ENCODE results near the gene MOSPD2. TPM values are rescaled to one million over a fixed set of nuclear protein-coding genes. Genes with fewer than 3 reads are reported as not detected.

Gene MOSPD2
- total RNA-seq, 2 experiments from 2014 or later: 6.4 to 6.8 TPM

- ChIA-PET CTCF (no interaction called here), POLR2A (no interaction called here)
- Mint-ChIP-seq H3K36me3 (ENCODE audit: low read depth) (no peaks in the 10 kb centered on the region), H3K4me3 (no peak overlapping the region), H3K4me1 (ENCODE audit: low read depth) (no peaks in the 10 kb centered on the region), H3K27ac (no peak overlapping the region), H3K9me3 (no peaks in the 10 kb centered on the region), H3K27me3 (peaks cover 5% of the 10 kb centered on the region)
- intact Hi-C loops (cut with DNase I, micrococcal nuclease): no loop called here
- no peak for TF ChIP-seq CTCF (IDR thresholded peaks at IDR 0.05)
- no peaks in the 10 kb centered on the region for H3K9me3 ChIP-seq (ENCODE audit: control insufficient read depth in 1 of 2, insufficient read depth in 1 of 2, low read length in 2 of 2)
- no peak for DNase-seq
- no peaks in the 10 kb centered on the region for H3K36me3 ChIP-seq (ENCODE audit: insufficient read depth, low read length)
- no peak overlapping the region for H3K27ac ChIP-seq (ENCODE audit: low read depth in 1 of 2, low read length in 2 of 2)
- H3K4me3 ChIP-seq (ENCODE audit: low read length): no peak overlapping the region
- ATAC-seq (ENCODE audit: poor library complexity): no peak
- no peaks in the 10 kb centered on the region for H3K4me1 ChIP-seq (ENCODE audit: insufficient read depth, low read length)
- no peaks in the 10 kb centered on the region for H3K27me3 ChIP-seq (ENCODE audit: control insufficient read depth in 1 of 2, insufficient read depth in 2 of 2, low read length in 2 of 2)
Measured at GRCh38 chrX:14943962-14944361, 70.7 kb downstream of the MOSPD2 start.

- Histone ChIP-seq H3K4me3 (ENCODE audit: low read length) (no peak overlapping the region), H3K9me3 (ENCODE audit: control insufficient read depth in 1 of 2, insufficient read depth in 1 of 2, low read length in 2 of 2) (no peaks in the 10 kb centered on the region), H3K4me1 (ENCODE audit: insufficient read depth, low read length) (no peaks in the 10 kb centered on the region), H3K27me3 (ENCODE audit: control insufficient read depth in 1 of 2, insufficient read depth in 2 of 2, low read length in 2 of 2) (no peaks in the 10 kb centered on the region), H3K27ac (ENCODE audit: low read depth in 1 of 2, low read length in 2 of 2) (no peak overlapping the region), H3K36me3 (ENCODE audit: insufficient read depth, low read length) (no peaks in the 10 kb centered on the region)
- no peak for TF ChIP-seq CTCF (IDR thresholded peaks at IDR 0.05)
- Mint-ChIP-seq H3K9me3 (no peaks in the 10 kb centered on the region), H3K4me1 (ENCODE audit: low read depth) (no peaks in the 10 kb centered on the region), H3K36me3 (ENCODE audit: low read depth) (no peaks in the 10 kb centered on the region), H3K4me3 (no peak overlapping the region), H3K27ac (no peak overlapping the region), H3K27me3 (peaks cover 16% of the 10 kb centered on the region)
- ChIA-PET CTCF (no interaction called here), POLR2A (no interaction called here)
- DNase-seq (no peak), ATAC-seq (ENCODE audit: poor library complexity) (no peak)
- intact Hi-C loops (cut with DNase I, micrococcal nuclease): no loop called here
Measured at GRCh38 chrX:14946606-14947155, 73.5 kb downstream of the MOSPD2 start.

- H3K4me3 Mint-ChIP-seq: no peak overlapping the region
- no peak overlapping the region for H3K27ac ChIP-seq (ENCODE audit: low read depth in 1 of 2, low read length in 2 of 2)
- no peaks in the 10 kb centered on the region for H3K27me3 ChIP-seq (ENCODE audit: control insufficient read depth in 1 of 2, insufficient read depth in 2 of 2, low read length in 2 of 2)
- ATAC-seq (ENCODE audit: poor library complexity) (no peak), DNase-seq (no peak)
- no peaks in the 10 kb centered on the region for H3K36me3 ChIP-seq (ENCODE audit: insufficient read depth, low read length)
- no peak overlapping the region for H3K4me3 ChIP-seq (ENCODE audit: low read length)
- POLR2A ChIA-PET: no interaction called here
- H3K4me1 ChIP-seq (ENCODE audit: insufficient read depth, low read length): no peaks in the 10 kb centered on the region
- H3K27me3 Mint-ChIP-seq: peaks cover 16% of the 10 kb centered on the region
- no peak for TF ChIP-seq CTCF (IDR thresholded peaks at IDR 0.05)
- H3K4me1 Mint-ChIP-seq (ENCODE audit: low read depth): no peaks in the 10 kb centered on the region
- intact Hi-C loops (cut with DNase I, micrococcal nuclease): no loop called here
- no peak overlapping the region for H3K27ac Mint-ChIP-seq
- H3K9me3 Mint-ChIP-seq: no peaks in the 10 kb centered on the region
- H3K9me3 ChIP-seq (ENCODE audit: control insufficient read depth in 1 of 2, insufficient read depth in 1 of 2, low read length in 2 of 2): no peaks in the 10 kb centered on the region
- H3K36me3 Mint-ChIP-seq (ENCODE audit: low read depth): no peaks in the 10 kb centered on the region
- CTCF ChIA-PET: no interaction called here
Measured at GRCh38 chrX:14948691-14949090, 75.5 kb downstream of the MOSPD2 start.

Data from CD4-positive, alpha-beta T cell (primary cell).